ENCODE results near the gene PLA1A.

PLA1A gene

GRCh38 chr3:119631516-119631915 lies 33.8 kb downstream of the PLA1A start:
- Mint-ChIP-seq H3K27ac (no peak overlapping the region), H3K9me3 (no peaks in the 10 kb centered on the region), H3K4me3 (no peak overlapping the region), H3K27me3 (peaks cover 10% of the 10 kb centered on the region), H3K36me3 (ENCODE audit: low read depth) (no peaks in the 10 kb centered on the region), H3K4me1 (ENCODE audit: low read depth) (peaks cover 37% of the 10 kb centered on the region)

DNA sequence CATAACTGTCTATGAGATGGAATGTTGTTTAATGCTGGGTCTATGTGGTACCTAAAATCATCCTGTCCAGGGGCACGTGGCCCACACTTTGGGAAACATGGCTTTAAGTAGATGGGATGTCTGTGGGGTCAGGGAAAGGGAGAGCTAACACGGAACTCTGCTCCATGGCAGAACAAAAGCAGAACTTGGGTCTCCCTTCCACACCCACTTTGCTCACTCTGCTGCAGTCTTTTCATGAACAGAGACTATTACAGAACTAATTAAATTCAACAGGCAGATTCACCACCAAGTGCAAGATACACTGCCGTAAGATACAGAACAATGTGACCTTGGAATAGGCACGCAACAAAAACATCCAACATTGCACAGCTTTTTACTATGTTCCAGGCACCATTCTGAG lies 34.5 kb downstream of the PLA1A start:
- peaks cover 10% of the 10 kb centered on the region for H3K27me3 Mint-ChIP-seq
- H3K4me3 Mint-ChIP-seq: no peak overlapping the region
- H3K9me3 Mint-ChIP-seq: no peaks in the 10 kb centered on the region
- H3K4me1 Mint-ChIP-seq (ENCODE audit: low read depth): peaks cover 31% of the 10 kb centered on the region
- no peak overlapping the region for H3K27ac Mint-ChIP-seq
- no peaks in the 10 kb centered on the region for H3K36me3 Mint-ChIP-seq (ENCODE audit: low read depth)

DNA sequence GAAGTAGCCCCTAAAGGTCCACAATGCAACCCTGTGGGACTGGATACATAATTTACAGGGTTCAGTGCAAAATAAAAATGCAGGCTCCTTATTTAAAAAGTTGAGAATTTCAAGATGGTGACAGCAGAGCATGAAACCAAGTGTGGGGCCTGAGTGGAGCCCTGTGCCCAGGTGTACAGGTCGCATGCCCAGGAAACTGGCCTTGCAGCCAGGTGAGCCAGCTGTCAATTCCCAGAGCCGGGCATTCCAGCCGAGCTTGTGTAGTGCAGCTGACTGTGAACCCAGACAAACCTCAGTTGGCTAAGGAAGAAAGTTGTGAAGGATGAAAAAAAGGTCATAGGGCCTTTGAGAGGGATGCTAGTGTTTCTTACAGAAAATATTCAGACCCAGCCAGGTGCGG lies 35.1 kb downstream of the PLA1A start:
- Mint-ChIP-seq H3K4me1 (ENCODE audit: low read depth) (peaks cover 29% of the 10 kb centered on the region), H3K36me3 (ENCODE audit: low read depth) (peaks cover 3% of the 10 kb centered on the region), H3K27ac (no peak overlapping the region), H3K4me3 (no peak overlapping the region), H3K9me3 (no peaks in the 10 kb centered on the region), H3K27me3 (peaks cover 8% of the 10 kb centered on the region)

- H3K4me1 Mint-ChIP-seq (ENCODE audit: low read depth): peaks cover 29% of the 10 kb centered on the region
- no peaks in the 10 kb centered on the region for H3K9me3 Mint-ChIP-seq
- H3K36me3 Mint-ChIP-seq (ENCODE audit: low read depth): peaks cover 16% of the 10 kb centered on the region
- no peaks in the 10 kb centered on the region for H3K27me3 Mint-ChIP-seq
- no peak overlapping the region for H3K27ac Mint-ChIP-seq
- H3K4me3 Mint-ChIP-seq: no peak overlapping the region
Measured at GRCh38 chr3:119635719-119636118, 38.0 kb downstream of the PLA1A start.

DNA sequence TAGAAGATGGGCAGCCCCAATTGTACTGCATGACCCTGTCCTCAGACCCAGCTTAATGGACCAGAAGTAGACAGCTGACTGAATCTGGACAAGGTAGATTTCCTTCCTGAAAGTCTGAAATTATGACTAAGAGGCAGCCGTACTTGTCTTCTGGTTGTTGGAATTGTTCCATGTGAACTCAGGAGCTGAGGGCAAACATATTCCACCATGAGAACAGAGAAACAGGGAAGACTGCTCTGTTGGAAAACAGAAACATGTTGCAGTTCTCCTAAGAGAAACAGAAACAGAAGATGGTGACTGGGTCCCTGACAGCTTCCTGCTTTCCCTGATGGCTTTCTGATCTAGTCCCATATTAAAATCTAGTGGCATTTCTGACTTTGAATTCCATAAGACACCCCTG lies 38.6 kb downstream of the PLA1A start:
- H3K4me3 Mint-ChIP-seq: no peak overlapping the region
- peaks cover 29% of the 10 kb centered on the region for H3K4me1 Mint-ChIP-seq (ENCODE audit: low read depth)
- H3K27me3 Mint-ChIP-seq: no peaks in the 10 kb centered on the region
- H3K27ac Mint-ChIP-seq: no peak overlapping the region
- no peaks in the 10 kb centered on the region for H3K9me3 Mint-ChIP-seq
- peaks cover 21% of the 10 kb centered on the region for H3K36me3 Mint-ChIP-seq (ENCODE audit: low read depth)

DNA sequence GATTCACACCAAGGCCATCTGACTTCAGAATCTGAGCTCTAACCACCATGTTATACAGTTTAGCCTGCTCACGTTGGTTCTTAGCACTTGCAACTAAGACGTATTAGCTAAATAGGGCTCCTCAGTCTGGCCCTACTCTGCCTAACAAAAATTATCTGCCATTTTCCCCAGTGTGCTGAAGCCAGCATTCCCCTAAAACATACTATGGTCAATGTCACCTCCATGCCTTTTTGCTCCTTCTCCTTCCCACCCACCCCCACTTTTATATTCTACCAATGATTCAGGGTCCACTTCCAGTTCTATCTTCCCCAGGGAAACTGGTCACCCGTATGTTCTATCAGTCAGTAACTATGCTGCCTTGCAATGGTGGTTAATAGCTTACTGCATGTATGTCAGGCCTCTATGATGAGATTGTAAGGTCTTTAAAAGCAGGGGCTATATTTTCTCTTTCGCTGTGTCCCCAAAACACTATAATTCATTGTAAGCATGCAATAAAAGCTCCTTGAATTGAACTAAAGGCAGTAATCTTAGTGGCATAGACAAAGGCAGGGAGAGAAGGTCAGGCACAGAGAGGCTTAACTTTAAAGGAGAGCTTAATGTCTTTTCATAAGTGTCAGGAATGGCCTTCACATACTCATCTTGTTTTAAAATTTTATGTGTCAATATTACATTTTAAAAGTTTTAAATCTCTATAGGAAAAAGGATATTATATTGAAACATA lies 39.4 kb downstream of the PLA1A start:
- peaks cover 27% of the 10 kb centered on the region for H3K36me3 Mint-ChIP-seq (ENCODE audit: low read depth)
- no peak overlapping the region for H3K27ac Mint-ChIP-seq
- no peak overlapping the region for H3K4me3 Mint-ChIP-seq
- no peaks in the 10 kb centered on the region for H3K27me3 Mint-ChIP-seq
- peaks cover 30% of the 10 kb centered on the region for H3K4me1 Mint-ChIP-seq (ENCODE audit: low read depth)
- H3K9me3 Mint-ChIP-seq: no peaks in the 10 kb centered on the region

- peak overlapping the region; percentile 72 for H3K4me3 Mint-ChIP-seq
- no peaks in the 10 kb centered on the region for H3K27me3 Mint-ChIP-seq
- H3K36me3 Mint-ChIP-seq (ENCODE audit: low read depth): peaks cover 30% of the 10 kb centered on the region
- H3K4me1 Mint-ChIP-seq (ENCODE audit: low read depth): peaks cover 38% of the 10 kb centered on the region
- H3K9me3 Mint-ChIP-seq: no peaks in the 10 kb centered on the region
- peak overlapping the region; percentile 95 for H3K27ac Mint-ChIP-seq
Measured at GRCh38 chr3:119637679-119638477, 40.2 kb downstream of the PLA1A start.

DNA sequence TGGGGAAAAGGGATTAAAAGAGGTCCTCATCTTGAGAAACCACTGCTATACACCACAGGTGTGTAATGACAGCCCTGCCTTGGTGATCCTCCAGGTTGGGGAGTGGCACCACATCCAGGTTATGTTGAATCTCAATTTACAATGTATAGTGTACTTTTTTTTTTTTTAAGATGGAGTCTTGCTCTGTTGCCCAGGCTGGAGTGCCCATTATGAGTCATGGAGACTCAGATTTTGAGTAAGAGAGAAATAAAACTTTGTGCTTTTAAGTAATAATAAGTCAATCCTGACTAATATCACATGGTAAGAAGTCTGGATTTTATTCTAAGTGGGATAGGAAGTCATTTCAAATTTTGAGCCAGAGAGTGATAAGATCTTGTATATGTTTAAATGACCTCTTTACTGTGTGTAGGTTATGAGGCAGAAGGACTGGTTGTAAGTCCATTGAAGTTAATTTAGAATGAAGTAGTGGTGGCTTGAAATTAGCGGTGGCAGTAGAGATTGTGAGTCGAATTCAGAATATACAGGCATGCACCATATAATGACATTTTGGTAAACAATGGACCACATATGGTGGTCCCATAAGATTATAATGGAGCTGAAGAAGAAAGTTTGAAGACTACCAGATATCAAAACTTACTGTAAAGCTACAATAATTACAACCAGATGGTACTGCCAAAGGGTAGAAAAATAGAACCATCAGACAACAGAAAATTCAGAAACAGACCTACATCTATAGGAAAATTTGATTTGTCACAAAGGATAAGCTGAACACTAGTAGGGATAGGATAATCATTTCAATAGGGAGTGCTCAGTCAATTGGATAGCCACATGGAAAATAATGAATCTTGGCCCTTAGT lies 42.0 kb downstream of the PLA1A start:
- Mint-ChIP-seq H3K36me3 (ENCODE audit: low read depth) (peaks cover 30% of the 10 kb centered on the region), H3K27me3 (no peaks in the 10 kb centered on the region)

GRCh38 chr3:119641416-119641815 lies 43.7 kb downstream of the PLA1A start:
- no peak overlapping the region for H3K27ac Mint-ChIP-seq
- peaks cover 37% of the 10 kb centered on the region for H3K36me3 Mint-ChIP-seq (ENCODE audit: low read depth)
- no peak overlapping the region for H3K4me3 Mint-ChIP-seq
- H3K4me1 Mint-ChIP-seq (ENCODE audit: low read depth): peaks cover 50% of the 10 kb centered on the region
- H3K27me3 Mint-ChIP-seq: no peaks in the 10 kb centered on the region
- no peaks in the 10 kb centered on the region for H3K9me3 Mint-ChIP-seq

More for the DNA sequence above, 42.0 kb downstream of the PLA1A start:
- peak overlapping the region; percentile 72 for H3K4me3 Mint-ChIP-seq
- H3K27ac Mint-ChIP-seq: peak overlapping the region; percentile 95
- peaks cover 50% of the 10 kb centered on the region for H3K4me1 Mint-ChIP-seq (ENCODE audit: low read depth)
- no peaks in the 10 kb centered on the region for H3K9me3 Mint-ChIP-seq

DNA sequence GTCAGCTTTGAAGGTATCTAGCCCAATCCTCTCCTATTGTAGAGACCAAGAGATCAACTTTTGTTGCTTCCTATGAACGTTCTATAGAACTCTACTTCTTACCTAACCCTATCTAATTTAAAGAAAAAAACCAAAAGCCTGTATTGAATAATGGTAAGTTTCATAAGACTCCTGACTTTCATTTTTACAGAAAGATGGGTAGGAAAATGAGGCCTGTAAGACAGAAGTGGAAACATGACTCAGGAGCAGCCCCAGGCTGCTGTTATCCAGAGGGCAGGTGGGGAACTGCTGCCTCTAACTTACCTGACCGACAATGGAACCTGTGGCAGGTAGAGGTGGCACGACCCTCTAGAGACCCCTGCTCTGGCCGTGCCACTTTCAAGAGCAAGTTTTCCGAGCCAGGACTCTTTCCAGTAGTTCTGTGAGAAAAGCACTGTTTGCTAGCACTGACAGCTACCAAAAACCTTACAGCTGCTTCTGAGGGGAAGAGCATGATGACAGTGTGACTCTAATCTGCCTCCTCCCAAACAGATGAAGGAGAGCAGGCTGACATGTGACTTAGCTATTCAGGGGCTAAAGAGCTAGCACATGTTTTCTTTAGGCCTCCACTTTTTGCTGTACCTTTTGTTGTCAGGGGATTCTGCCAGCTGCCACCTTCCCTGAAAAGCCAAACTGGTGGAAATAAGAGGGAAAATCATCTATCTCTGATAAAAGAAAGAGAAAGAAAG lies 45.2 kb downstream of the PLA1A start:
- no peaks in the 10 kb centered on the region for H3K27me3 Mint-ChIP-seq
- no peaks in the 10 kb centered on the region for H3K9me3 Mint-ChIP-seq
- peaks cover 41% of the 10 kb centered on the region for H3K36me3 Mint-ChIP-seq (ENCODE audit: low read depth)
- H3K4me3 Mint-ChIP-seq: no peak overlapping the region
- peaks cover 45% of the 10 kb centered on the region for H3K4me1 Mint-ChIP-seq (ENCODE audit: low read depth)
- H3K27ac Mint-ChIP-seq: peak overlapping the region; percentile 64

- Mint-ChIP-seq H3K4me3 (no peak overlapping the region), H3K27ac (peak overlapping the region; percentile 64), H3K36me3 (ENCODE audit: low read depth) (peaks cover 38% of the 10 kb centered on the region), H3K27me3 (no peaks in the 10 kb centered on the region), H3K4me1 (ENCODE audit: low read depth) (peaks cover 39% of the 10 kb centered on the region), H3K9me3 (no peaks in the 10 kb centered on the region)
Measured at GRCh38 chr3:119643528-119643927, 45.8 kb downstream of the PLA1A start.

GRCh38 chr3:119644481-119644880 lies 46.8 kb downstream of the PLA1A start:
- no peaks in the 10 kb centered on the region for H3K9me3 Mint-ChIP-seq
- H3K27me3 Mint-ChIP-seq: no peaks in the 10 kb centered on the region
- peaks cover 37% of the 10 kb centered on the region for H3K36me3 Mint-ChIP-seq (ENCODE audit: low read depth)
- no peak overlapping the region for H3K4me3 Mint-ChIP-seq
- no peak overlapping the region for H3K27ac Mint-ChIP-seq
- H3K4me1 Mint-ChIP-seq (ENCODE audit: low read depth): peaks cover 30% of the 10 kb centered on the region

DNA sequence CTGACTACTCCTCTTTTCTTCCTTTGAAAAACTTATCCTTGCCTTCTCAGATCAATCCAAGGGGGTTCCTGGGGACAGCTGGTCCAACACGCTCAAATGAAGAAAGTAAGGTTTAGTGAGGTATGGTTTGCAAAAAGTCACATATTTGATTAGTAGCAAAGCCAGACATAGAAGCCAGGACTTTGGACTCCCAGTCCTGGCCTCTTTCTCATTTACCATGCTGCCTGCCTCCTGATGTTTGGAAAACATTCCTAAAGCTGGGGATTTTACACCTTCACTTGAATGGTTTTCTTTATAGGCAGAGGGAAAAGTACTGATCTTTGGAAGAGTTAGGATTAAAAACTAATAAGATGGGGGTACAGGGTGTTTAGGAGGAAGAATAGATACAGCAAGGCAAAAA lies 48.1 kb downstream of the PLA1A start:
- peaks cover 21% of the 10 kb centered on the region for H3K4me1 Mint-ChIP-seq (ENCODE audit: low read depth)
- no peaks in the 10 kb centered on the region for H3K9me3 Mint-ChIP-seq
- H3K4me3 Mint-ChIP-seq: no peak overlapping the region
- no peak overlapping the region for H3K27ac Mint-ChIP-seq
- H3K36me3 Mint-ChIP-seq (ENCODE audit: low read depth): peaks cover 28% of the 10 kb centered on the region
- no peaks in the 10 kb centered on the region for H3K27me3 Mint-ChIP-seq

- peaks cover 16% of the 10 kb centered on the region for H3K36me3 Mint-ChIP-seq (ENCODE audit: low read depth)
- peaks cover 19% of the 10 kb centered on the region for H3K4me1 Mint-ChIP-seq (ENCODE audit: low read depth)
- no peaks in the 10 kb centered on the region for H3K27me3 Mint-ChIP-seq
- H3K9me3 Mint-ChIP-seq: no peaks in the 10 kb centered on the region
- H3K27ac Mint-ChIP-seq: no peak overlapping the region
- H3K4me3 Mint-ChIP-seq: no peak overlapping the region
Measured at GRCh38 chr3:119647171-119647570, 49.5 kb downstream of the PLA1A start.

Data from stimulated activated naive CD8-positive, alpha-beta T cell treated with anti-CD3 and anti-CD28 coated beads, Interleukin-15, Interleukin-2, amounts not matched to agents 100 ng/mL and 50 ng/mL, for 24 hours (primary cell).